T-helper 9 cell (primary cell): ENCODE results near the gene MAMDC2.
A peak's percentile ranks its signal among the peaks of the same experiment; 100 is the strongest.
"Not testable (repeated sequence)": the region's sequence is repeated elsewhere in the genome, so short reads cannot be mapped to it uniquely, and the experiment has no call there.

Experiments
- DNase-seq: peaks from one replicate; pipeline ENCODE4 v3.0.0-alpha.2; 2020

MAMDC2 gene

GRCh38 chr9:70217029-70217428 lies 173.4 kb downstream of the MAMDC2 start:
- DNase-seq, result no peak

GRCh38 chr9:70218767-70219166 lies 175.1 kb downstream of the MAMDC2 start:
- DNase-seq, result no peak

GRCh38 chr9:70220216-70220615 lies 176.6 kb downstream of the MAMDC2 start:
- no peak for DNase-seq

- no peak for DNase-seq
Observed at GRCh38 chr9:70222354-70222753, 178.7 kb downstream of the MAMDC2 start.

GRCh38 chr9:70228118-70228517 lies 184.5 kb downstream of the MAMDC2 start:
- DNase-seq, result no peak

- no peak for DNase-seq
Observed at GRCh38 chr9:70228611-70229010, 185.0 kb downstream of the MAMDC2 start.

- no peak for DNase-seq
Observed at GRCh38 chr9:70229026-70229425, 185.4 kb downstream of the MAMDC2 start.

GRCh38 chr9:70229579-70229978 lies 185.9 kb downstream of the MAMDC2 start:
- DNase-seq, result no peak

- no peak for DNase-seq
Observed at GRCh38 chr9:70232476-70232875, 188.8 kb downstream of the MAMDC2 start.

GRCh38 chr9:70234208-70234607 lies 190.6 kb downstream of the MAMDC2 start:
- DNase-seq, result not testable (repeated sequence)

- not testable (repeated sequence) for DNase-seq
Observed at GRCh38 chr9:70245952-70246351, 202.3 kb downstream of the MAMDC2 start.

- DNase-seq, result no peak
Observed at GRCh38 chr9:70250221-70250620, 206.6 kb downstream of the MAMDC2 start.

GRCh38 chr9:70255486-70255885 lies 211.8 kb downstream of the MAMDC2 start:
- no peak for DNase-seq

GRCh38 chr9:70256123-70256551 lies 212.5 kb downstream of the MAMDC2 start:
- DNase-seq, result no peak

GRCh38 chr9:70257502-70257901 lies 213.9 kb downstream of the MAMDC2 start:
- DNase-seq, result no peak

GRCh38 chr9:70257991-70258691 lies 214.5 kb downstream of the MAMDC2 start:
- DNase-seq, result no peak

GRCh38 chr9:70258692-70259511 lies 215.3 kb downstream of the MAMDC2 start, which contains the start of gene SMC5:
TSS of gene SMC5 (plus strand) at chr9:70258978. CDS start at chr9:70259079, 101 bp downstream.
- DNase-seq, result peak; percentile 82

GRCh38 chr9:70259512-70259802 lies 215.8 kb downstream of the MAMDC2 start:
- no peak for DNase-seq

GRCh38 chr9:70260007-70260443 lies 216.4 kb downstream of the MAMDC2 start:
- DNase-seq, result no peak

GRCh38 chr9:70260606-70261005 lies 217.0 kb downstream of the MAMDC2 start:
- no peak for DNase-seq

GRCh38 chr9:70261131-70261870 lies 217.7 kb downstream of the MAMDC2 start:
- DNase-seq, result no peak

- no peak for DNase-seq
Observed at GRCh38 chr9:70262366-70262765, 218.7 kb downstream of the MAMDC2 start.

GRCh38 chr9:70262948-70263347 lies 219.3 kb downstream of the MAMDC2 start:
- DNase-seq, result no peak
